ELF-1 (cell line): Measurements from ENCODE around the gene EREG.
A peak's percentile ranks its signal among the peaks of the same experiment; 100 is the strongest.
"Not testable (repeated sequence)": the region's sequence is repeated elsewhere in the genome, so short reads cannot be mapped to it uniquely, and the experiment has no call there.

Experiments
- DNase-seq: peaks from one replicate; pipeline ENCODE4 v3.0.0-alpha.2; 2016; ENCODE audit warnings: low read depth, low spot score

Gene EREG

DNA sequence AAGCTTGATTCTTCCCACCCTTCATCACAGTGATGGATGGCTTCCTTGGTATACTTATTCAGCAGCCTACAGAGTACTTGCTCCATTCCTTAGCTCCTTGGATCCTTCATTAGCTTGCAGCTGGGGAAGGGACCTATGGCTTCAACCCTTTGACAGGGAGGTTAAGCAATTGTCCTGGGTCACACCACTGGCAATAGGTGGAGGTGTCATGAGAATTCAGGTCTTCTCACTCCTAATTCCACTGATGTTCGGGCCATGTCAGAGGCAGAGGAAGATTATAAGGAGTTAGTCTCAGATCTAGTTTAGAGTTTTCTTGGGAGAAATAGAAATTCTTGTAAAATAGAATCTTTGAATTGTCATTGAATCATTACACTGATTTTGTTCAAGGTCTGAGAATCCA, 24.5 kb downstream of the EREG start:
- no peak for DNase-seq

DNA sequence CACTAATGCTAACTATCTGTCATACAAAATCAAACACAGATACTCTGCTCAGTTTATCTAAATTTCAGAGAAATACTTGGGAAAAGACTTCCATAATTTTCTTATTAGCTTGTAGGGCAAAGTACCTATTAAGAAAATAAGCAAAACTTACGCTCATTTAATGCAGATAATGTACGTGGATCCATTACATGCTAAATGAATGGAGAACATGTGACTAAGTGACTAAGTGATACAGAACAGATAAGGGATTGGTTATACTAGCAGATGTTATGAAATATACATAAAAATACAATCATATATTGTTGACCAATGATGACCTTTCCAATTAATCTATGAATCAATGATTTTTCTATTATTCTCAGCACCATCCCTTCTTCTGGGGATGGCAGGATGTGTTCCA, 25.7 kb downstream of the EREG start:
- DNase-seq: no peak

DNA sequence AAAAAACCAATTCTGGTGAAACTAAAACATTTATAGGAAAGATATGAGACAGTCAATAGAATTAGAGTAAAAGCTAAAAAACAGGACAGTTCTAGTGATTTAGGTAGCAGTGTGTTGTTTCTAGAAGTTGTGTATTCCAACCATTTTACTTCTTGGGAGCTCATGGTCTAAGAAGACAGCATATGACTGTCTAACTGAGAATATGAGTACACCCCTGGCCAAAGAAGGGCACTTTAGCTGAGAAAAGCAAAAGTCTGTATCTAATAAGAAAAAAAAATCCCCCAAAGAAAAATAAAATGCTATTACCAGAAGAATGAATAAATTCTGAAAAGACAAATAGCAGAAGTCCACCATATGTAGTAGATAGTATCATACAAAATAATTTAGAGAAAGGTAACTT, 26.4 kb downstream of the EREG start:
- no peak for DNase-seq

DNA sequence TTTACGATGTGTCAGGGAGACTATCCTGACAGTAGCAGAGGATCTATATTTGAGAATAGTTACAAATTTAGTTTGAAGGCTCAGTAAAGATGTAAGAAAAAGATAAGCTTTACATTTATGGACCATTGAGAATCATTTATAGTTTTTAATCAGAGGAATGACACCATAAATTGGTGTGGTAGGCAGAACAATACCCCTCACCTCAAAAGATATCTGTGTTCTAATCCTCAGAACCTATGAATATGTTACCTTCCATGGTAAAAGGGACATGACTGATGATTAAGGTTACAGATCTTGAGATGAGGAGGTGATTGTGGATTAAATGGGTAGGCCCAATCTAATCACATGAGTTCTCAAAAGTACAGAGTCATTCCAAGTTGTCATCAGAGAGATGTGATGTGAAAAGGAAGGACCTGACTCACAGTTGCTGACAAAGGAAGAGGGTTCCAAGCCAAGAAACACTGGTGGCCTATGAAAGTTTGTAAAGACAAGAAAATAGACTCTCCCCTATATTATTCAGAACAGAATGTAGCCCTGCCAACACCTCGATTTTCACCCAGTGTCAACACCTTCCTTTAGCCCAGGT, 27.0 kb downstream of the EREG start:
- DNase-seq: no peak

DNA sequence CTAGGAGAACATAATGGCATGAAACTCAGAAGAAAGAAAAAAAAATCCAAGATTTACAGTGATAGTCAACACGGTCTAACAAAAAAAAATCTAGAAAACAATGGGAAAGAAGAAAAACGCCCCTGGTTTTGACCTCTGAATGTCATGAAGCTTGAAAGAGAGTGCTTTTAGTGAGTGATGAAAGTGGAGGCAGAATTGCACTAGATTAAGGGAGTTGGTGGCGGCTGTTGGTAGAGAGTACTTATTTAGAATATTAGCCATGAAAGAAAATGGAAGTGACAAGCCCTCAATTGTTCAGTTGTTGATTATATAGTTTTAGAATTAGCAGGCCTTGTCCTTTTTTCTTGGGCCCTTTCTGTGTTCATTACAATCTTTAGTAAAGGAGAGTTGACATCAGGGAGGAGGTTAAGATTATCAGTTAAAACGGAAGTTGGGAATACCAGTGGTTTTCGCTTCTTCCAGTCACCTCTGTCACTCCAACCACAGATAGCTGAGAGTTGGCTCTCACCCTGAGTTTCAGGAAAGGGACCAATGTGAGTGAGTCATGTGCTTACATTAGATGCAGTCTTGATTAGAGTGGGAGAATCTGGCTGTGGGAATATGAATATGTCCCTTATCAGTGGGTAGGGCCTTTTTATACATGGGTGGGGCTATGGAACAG, 29.7 kb downstream of the EREG start:
- DNase-seq: no peak

DNA sequence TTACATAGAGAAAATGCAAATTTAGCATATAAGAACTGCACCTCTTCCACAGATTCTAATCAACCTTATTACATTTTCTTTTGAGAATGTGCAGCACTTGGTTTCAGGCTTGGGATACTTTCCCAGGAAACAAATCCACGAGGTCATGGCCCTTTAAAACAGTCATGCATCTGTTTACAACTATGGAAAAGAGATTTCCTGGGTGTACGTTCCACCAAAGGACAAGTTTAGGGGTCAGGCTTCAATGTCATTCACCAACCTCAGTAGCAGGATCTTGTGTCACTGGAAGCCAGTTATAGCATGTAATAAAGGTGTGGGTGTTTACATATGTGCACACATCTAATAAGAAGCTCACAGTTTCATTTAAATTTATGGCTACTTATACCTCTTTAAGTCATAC, 30.7 kb downstream of the EREG start:
- DNase-seq: no peak

DNA sequence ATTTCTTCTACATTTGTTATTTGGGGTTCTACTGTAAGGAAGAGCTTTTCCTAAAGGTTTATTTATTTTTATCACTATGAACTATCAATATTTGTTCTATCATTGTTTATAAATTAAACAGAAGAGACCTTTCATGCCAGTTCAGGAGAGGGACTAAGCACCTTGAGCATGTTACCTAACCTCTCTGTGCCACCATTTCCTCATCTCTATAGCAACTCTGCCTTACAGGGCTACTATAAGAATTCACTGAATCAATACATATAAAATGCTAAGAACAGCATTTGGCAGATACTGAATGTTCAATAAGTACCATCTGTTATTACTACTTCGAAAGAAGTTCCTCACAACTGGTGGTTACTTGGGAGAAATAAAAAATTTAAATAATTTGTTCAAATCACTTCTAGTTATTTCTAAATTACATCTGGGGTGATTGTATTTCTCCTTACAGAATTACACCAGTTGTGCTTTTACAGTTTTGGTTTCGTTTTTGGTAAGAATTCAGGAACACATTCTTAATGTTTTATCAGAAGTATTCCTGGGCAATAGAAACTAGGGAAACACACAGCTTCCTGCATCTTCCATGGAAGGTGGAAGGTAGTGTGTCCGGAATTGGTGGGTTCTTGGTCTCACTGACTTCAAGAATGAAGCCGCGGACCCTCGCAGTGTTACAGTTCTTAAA, 32.9 kb downstream of the EREG start:
- DNase-seq: no peak

DNA sequence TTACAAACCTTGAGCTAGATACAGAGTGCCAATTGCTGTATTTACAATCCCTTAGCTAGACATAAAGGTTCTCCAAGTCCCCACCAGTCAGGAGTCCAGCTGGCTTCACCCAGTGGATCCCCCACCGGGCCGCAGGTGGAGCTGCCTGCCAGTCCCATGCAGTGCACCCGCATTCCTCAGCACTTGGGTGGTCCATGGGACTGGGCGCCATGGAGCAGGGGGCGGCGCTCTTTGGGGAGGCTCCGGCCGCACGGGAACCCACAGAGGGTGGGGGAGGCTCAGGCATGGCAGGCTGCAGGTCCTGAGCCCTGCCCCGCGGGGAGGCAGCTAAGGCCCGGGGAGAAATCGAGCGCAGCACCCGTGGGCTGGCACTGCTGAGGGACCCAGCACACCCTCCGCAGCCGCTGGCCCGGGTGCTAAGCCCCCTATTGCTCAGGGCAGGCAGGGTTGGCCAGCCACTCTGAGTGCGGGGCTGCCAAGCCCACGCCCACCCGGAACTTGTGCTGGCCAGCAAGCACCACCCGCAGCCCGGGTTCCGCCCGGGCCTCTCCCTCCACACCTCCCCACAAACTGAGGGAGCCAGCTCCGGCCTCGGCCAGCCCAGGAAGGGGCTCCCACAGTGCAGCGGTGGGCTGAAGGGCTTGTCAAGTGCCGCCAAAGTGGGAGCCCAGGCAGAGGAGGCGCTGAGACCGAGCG, 34.1 kb downstream of the EREG start:
- not testable (repeated sequence) for DNase-seq

DNA sequence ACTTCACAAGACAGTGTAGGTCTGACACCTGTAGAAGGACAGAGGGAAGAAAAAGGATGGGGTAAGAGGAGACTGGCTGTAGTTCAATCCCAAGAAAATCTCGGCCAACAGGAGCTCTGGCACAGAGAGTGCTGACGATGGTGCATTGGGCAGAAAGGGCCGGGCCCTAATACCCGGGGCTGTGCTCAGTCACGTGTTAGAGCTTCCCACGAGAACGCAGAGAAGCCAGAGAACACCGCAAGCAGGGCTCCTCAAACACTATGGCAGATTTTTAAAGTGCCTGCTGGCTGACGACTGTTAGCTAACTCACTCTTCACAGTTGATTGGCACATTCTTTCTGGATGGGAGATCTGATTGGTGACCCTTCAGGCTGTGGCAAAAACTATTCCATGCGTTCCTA, 35.5 kb downstream of the EREG start:
- peak; percentile 3 for DNase-seq

DNA sequence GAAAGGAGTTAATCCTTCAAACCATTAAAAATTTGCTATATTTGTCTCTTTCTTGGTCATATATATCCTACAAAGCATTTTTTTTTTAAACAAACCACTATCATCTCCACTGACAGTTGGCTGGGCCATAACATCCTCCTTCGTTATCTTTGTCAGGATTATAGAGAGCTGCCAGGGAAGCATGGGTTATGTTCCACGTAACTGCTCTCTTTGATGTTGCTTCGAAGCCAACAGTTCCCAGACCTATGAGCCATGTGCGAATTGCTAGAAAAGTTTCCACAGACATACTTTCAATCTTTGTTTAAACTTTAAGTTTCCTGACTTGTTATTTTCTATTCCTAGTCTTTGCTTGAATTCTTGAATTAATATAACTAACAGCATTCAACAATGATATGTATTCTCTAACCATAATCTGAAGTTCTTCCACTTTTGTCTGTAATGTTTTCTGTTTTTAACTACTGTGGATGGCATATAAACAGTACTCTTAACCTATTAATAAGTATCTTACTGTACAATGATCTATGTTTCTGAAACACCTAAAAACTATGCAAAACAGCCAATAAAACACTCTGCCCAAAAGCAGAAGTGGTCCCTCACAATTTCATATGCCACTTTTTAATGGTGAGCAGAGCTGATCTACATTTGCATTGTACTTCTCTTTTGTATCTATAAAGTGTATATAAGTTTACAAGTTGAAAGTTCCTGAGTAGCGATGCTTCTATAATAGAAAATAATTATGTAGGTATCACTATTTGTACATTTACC, 37.9 kb downstream of the EREG start:
- DNase-seq: no peak

DNA sequence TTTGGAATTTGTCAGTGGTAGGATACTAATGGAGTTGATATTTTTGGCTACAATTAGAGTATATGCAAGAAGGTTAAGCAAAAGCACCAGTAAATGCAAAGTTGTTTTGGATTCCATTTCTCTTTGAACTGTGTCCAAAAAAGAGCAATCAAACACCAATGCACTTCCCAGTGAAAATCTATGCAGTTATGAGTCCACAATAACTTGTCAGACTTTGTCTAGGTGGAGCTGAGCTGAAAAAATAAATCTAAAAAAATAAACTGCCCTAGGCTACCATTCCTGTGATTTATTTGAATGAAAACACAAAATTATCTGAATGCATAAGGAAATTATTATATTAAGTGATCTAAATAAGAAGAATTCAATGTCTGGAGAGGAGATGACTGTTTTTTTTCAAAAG, 42.9 kb downstream of the EREG start:
- DNase-seq: no peak

DNA sequence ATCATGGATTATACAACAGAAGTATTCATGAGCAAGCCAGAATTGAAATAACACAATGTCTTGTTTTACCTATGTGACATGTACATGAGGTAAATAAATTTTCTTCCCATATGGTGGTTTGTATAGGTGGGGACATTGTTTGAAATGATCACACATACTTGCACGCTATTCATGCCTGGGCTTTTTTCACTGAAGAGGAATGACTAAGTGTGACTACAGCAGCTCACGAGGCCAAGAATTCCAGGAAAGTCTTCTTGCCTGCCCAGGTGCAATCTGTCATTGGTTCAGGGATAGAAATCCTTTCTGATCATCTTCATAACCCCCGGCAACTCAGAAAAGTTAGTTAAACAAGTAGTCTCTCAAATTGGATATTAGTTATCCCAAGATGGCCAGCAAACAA, 43.7 kb downstream of the EREG start:
- DNase-seq: no peak

DNA sequence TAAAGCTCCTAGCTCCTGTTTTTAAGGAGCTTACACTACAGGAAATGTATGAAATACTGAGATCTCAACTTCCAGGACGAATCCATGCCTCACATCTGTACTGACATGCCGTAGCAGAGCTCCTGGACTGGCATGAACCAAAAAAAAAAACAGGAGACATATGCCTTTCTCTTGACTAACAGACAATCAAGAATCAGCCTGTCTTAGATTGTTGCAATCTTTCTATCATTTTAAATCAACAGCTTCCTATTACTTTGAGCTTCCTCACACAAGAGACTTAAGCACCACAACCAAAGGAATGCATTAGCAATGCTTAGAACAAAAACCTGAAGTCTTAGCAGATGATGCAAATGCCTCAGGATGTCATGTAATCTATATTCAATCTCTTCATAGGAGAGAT, 45.3 kb downstream of the EREG start:
- no peak for DNase-seq

DNA sequence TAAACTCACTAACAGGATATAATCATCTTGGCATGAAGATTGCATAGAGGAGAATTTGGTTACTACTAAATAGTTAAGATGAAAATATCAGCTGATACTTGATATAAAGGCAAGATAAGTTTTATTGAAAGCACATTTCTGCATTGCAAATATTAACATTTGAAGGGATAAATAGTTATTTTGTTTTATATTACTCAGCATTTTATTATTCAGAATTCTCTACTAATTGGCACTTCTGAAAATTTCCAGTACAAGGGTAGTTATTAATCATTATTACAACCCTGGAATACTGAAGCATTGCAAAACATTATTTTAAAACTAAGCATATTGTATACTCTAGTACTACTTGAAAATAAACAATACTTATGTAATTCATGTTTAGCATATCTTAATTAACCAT, 47.3 kb downstream of the EREG start:
- DNase-seq: no peak

DNA sequence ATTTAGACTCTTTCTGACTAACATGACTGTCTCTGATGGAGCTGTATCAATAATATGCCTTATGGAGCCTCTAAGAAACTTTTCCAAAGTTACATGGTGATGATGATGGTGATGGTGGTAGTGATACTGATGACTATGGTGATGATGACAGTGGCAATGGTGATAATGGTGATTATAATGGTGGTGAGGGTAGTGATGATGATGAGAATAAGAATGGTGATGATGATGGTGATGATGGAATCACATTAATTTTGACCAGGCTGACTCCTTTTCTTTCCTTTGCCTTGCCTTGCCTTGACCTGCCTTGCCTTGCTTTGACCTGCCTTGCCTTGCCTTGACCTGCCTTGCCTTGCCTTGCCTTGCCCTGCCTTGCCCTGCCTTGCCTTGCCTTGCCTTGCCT, 48.3 kb downstream of the EREG start:
- no peak for DNase-seq

DNA sequence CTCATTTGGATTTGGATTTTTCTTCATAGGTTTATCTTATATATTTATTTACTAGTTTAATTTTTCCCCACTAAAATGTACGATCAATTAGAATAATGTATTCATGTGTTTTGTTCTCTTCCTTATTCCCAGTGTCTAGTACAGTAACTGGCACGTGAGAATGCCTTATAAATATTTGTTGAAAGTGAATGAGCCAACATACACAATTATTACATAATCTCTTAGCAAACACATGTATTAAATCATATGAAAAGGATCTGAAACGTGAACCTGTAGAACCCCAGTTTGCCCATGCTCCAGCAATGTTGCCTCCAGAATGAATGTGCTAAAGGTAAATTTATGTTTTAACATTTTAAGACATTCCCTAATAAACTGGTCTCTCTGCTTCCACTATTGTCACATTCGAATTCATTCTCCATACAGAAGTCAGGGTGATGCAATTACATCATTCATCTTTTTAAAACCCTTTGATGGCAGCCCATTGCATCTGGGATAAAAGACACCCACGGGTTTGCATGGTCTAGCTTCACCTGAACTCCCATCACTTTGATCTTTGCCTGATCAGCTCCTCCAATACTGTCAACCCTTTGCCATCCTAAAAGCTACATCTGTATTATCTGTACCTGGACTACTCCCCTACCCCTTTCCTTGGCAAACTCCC, 49.3 kb downstream of the EREG start:
- DNase-seq: no peak

DNA sequence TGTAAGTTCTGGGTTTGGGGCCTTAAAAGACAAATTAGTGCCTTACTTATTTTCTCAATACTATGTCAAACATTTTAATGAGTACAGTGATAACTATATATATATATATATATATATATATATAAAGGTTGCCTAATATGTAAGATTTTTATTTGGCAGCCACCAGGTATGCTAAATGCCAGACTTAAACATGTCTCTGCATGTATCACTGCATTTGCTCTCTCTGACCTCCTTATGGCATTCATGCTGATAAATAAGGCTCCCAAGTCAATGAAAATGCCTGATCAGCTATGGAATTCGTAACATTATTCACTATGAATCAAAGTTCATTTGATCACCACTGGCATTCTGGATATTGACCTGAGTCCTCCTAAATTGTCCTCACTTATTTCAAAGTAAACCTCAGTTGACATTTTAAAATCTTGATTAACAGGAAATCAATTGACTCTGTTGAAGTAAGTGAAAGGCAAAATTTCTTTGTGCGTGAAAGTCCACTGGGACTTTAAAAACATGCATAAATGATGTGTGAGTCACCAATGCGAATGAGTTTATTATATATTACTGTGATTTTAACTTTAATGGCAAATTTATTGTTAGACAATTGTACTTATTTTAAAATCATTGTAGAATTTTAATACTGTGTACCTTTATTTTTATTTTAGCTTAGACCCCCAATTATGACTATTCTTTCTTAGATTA, 50.8 kb downstream of the EREG start:
- no peak for DNase-seq

DNA sequence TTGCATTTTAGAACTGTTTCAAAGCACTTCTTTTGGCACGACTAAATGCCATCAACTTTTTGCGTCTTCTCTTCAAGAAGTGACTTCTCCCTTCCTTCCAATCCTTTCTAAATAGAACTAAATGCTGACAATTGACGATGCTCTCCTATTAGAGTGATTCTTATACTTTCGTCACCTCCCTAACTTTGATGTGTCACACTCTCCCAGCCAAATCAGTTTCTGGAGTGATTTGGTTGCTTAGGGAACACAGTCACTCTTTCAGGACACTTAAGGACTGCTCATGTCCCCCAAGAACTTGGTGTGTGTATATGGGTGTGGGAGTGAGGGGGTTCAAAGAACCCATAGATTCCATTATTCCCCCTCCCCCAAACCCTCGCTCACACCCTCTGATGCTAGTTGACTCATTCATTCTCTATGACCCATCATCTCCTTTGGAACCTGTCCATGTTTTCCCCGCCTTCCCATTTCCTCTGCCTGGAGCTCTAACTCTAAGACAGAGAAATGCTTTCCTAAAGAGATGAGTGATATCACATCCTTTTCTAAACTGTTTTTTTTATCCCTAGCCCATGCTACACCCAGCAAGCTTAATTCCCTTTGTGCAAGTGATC, 53.2 kb downstream of the EREG start:
- no peak for DNase-seq

DNA sequence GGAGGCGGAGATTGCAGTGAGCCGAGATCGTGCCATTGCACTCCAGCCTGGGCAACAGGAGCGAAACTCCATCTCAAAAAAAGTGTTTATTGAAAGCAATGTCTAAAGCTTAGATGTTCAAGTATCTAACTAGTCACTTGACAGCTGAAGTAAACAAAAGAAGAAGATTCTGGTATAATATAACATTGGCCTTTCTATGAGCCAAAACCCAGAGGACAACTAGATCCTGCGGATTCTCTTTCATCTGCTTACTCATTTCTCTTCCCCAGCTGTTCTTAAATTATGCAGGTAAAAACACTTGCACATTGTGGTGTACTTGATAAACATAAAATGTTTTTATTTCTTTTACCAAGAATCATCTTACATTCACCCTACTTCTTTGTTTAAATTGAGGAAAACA, 55.9 kb downstream of the EREG start:
- no peak for DNase-seq

DNA sequence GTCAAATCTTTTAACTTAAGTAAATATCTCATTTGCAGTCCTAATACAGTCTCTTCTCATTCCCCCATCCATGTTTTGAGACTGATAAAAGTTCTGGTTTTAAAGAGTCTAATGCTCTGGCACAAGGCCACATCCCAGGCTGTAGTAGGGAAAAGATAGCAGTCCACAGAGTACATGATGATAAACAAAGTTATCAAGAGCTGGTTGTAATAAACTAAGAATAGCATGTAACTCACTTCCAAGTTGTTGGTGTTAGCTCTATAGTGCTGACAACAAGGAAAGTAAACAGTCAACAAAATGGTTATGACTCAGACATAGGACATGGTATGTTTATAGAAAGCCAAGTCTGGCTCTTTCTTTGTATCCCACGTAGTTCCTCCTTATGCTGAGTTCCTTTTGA, 58.2 kb downstream of the EREG start:
- DNase-seq: no peak
